HG02973 (cell line): Measurements from ENCODE around the gene OTOA.
"Not testable (repeated sequence)": the region's sequence is repeated elsewhere in the genome, so short reads cannot be mapped to it uniquely, and the experiment has no call there.

ENCODE experiments used
- ATAC-seq: cut with Tn5 transposase; IDR thresholded peaks from one replicate; pipeline ENCODE4 v1.9.1; 2021; ENCODE audit warnings: moderate library complexity; ENCODE audit not compliant: unreplicated experiment

The OTOA gene

DNA sequence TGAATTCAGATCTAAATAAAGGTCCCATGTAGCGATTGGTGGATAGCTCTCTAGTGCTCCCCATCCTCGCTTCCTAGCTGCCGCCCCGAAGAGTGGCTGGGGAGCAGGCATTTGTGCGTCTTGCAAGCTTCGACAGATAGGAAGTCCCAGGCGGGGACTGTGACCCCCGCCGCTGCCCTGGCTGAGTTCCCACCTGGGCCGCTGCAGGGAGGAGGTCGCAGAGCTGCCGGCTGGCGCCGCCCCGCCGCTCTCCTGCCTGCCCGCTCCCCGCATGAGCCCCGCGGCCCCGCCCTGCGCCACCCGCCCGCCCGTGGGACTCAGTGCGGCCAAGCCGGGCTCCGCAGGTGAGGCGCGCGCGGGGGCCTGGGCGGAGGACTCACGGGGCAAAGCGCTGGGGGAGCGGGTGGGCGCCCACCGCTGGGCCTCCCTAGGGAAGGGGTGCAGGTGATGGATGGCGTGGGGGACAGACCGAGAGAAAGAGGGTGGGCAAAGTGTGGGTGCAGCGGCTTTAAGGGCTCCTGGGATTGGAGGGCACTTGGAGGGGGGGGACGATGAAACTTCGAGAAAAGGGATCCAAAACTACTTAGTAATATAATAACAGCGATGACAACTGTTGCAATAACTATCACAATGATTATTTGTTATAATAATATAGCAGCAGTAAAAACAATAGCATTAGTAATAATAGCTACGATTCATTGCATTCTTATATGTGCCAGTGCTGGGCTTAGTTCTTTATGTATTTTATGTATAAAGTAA lies at the start of gene OTOA:
Gene OTOA (plus strand): TSS at position 80 of the 759 bp plus-strand sequence. CDS start 14,547 bp downstream, outside the sequence.
- ATAC-seq, result no peak

DNA sequence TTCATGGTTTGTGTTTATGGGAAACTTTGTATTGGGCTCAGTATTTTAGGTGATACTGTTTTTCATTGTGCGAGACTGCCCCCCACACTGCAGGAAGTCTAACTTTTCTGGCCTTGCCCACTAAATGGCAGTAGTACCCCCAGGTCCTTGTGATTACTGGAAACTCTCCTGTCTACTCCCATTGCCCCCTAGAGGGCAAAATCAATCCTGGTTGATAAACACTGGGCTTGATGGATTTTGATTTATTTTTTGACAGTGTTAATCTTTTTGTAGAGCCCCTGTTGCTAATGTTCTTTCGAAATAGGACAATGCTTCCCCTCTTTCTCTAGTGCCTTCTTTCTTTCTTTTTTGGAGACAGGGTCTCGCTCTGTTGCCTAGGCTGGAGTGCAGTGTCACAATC lies 48.9 kb upstream of the OTOA start:
- ATAC-seq, result no peak

DNA sequence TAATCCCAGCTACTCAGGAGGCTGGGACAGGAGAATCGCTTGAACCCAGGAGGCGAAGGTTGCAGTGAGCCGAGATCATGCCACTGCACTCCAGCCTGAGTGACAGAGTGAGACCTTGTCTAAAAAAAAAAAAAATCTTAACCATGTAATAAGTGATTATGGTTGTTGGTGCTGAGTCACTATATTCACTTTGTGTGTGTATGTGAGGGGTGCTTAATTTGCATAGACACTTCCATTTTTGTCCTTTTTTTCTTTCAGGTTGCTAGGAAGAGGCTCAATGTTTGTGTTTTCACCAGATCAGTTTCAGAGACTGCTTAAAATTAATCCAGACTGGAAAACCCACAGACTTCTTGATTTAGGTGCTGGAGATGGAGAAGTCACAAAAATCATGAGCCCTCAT lies 46.2 kb upstream of the OTOA start:
- ATAC-seq, result no peak

DNA sequence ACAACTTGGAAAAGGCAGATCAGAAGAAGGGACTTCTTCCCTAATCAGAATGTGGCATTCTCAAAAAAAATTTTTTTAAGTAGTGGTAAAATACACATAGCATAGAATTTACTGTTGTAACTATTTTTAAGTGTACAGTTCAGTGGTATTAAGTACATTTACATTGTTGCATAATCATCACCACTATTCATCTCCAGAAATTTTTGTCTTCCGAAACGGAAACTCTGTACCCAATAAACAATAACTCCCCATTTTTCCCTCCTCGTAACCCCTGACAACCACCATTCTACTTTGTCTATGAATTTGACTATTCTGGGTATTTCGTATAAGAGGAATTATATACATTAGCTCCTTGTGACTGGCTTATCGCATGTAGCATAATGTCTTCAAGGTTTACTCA lies 45.5 kb upstream of the OTOA start:
- ATAC-seq, result no peak

DNA sequence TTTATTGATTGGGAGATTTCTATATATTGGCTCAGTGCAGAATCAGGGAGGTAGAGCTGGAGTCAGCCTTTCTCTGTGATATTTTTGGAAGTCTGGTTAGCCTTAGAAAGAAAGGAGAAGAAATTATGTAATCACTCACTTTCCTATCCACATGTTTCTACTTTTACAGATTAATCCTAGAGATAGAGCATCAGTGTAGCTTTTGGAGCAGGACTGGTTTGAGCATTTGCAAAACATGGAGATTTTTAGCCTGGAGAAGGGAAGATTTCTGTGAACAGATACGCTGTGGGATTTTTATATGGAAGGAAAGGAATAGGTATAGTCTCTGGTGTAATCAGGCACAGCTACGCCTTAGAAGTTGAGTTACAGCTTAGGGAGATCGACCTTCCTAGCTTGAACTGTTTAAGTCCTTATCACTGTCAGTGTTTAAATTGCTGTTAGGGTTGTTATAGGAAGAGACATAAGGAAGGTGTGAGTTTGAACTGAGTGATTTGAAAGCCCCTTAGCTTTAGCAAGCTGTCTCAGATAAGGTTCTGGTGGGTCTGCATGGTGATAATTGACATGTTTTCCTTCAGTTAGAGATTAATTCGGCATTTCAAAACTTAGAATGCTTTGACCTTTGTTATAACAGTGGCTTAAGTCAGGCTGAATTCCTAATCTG lies 43.9 kb upstream of the OTOA start:
- ATAC-seq, result no peak

DNA sequence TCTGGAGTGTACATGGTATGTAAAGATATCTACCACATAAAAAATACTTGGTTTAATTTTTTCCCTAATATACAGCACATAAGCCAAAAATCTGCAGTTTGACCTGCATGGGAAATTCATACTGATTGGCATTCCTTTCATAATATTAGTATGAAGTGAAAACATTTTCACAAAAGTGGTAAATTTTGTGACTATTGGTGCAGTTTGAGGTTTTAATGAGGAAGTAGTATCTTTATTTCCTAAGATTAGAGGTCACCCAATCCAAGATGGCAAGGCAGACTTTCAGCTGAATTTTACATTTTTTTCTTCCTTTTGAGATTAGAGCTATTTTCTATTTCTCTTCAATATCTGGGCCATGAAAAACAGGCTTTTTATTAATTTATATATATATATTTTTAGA lies 43.2 kb upstream of the OTOA start:
- ATAC-seq, result no peak

DNA sequence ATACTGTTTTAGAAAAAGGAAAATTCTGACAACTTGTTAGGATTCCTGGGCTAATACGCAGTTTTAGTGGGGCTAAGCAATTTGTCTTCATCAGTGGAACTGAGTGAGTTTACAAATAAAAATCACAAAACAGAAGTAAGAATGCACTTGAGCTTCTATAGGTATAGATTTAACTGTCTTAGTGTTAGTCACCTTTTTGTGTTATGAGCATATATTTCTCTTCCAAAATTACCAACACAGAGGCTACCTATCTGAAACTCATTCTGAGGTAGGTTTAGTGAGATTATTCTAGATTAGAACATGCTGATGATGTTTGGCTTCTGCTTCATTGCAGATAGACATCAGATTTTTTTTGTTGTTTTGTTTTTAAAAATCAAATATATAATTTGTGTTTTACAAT lies 41.2 kb upstream of the OTOA start:
- no peak for ATAC-seq

DNA sequence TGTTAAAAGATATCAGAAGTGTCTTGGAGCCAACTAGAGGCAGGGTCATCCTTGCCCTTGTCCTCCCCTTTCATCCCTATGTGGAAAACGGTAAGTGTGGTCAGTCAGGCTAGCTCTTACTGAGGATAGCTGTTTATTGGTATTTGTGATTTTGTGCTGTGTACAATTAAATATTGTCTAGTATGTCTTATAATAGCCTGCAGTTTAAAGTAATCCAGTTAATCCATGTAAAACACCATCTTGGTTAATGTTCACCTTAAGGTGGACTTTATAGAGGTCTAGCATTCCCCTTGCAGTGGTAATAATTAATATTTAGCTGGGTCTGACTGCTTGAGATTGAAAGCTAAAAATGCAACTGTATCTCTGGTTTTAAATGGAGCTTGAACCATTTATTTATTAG lies 38.7 kb upstream of the OTOA start:
- no peak for ATAC-seq

DNA sequence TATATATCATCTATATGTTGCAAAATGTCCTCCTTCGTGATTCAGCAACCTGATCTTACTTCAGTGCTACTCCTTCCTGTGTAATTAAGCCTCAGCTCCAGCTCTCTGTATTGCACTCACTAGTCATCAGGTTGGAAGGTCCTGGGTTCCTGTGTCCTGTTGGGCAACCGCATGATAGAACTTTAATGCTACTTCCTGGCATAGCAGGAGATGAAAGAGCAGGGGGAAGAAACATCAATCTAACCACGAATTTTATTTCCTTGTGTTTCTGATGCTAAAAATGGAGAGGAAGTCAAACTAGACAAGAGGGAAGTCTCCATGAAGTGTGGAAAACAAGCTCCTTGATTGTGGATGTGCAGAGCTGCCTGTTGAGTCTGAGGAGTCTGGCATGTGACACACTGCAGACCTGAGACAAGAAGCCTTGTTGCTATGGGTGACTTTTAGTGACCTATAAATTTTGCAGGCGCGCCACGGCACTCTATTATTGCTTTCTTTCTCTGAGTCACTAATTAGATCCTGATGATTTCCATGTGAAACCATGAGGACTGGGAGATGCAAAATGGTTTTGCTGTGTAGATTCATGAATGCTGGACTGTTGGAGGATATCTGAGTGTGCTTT lies 37.0 kb upstream of the OTOA start:
- no peak for ATAC-seq

DNA sequence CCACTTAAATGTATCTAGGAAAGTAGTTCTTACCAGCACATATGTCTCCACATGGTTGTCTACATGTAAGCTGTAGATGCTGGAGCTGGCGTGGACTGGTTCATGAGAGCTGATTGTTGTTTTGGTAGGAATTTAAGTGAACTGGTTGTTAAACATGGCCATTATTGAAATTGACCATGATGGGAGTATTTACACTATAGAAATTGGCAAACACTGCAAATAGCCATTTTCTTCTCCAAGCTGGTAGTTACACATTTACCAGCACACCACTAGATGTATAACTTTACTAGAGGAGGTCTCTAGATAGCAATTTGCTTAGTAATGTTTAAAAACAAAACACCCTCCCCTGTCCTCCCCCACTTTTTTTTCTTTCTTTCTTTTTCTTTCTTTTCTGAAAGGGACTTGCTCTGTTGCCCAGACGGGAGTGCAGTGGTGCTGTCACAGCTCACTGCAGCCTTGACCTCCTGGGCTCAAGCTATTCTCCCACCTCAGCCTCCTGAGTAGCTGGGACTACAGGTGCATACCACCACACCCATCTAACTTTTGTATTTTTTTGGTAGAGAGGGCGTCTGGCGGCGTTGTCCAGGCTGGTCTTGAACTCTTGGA lies 35.5 kb upstream of the OTOA start:
- ATAC-seq, result no peak

DNA sequence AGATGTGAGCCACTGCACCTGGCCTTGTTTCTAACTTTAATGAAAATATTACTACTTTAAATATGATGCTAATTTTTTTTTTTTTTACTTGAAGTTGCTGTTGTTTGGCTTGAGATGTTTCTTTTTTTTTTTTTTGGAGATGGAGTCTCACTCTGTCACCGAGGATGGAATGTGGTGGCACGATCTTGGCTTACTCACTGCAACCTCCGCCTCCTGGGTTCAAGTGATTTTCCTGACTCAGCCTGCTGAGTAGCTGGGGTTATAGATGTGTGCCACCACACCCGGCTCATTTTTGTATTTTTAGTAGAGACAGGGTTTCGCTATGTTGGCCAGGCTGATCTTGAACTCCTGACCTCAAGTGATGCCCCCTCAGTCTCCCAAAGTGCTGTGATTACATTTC lies 35.0 kb upstream of the OTOA start:
- ATAC-seq, result no peak

DNA sequence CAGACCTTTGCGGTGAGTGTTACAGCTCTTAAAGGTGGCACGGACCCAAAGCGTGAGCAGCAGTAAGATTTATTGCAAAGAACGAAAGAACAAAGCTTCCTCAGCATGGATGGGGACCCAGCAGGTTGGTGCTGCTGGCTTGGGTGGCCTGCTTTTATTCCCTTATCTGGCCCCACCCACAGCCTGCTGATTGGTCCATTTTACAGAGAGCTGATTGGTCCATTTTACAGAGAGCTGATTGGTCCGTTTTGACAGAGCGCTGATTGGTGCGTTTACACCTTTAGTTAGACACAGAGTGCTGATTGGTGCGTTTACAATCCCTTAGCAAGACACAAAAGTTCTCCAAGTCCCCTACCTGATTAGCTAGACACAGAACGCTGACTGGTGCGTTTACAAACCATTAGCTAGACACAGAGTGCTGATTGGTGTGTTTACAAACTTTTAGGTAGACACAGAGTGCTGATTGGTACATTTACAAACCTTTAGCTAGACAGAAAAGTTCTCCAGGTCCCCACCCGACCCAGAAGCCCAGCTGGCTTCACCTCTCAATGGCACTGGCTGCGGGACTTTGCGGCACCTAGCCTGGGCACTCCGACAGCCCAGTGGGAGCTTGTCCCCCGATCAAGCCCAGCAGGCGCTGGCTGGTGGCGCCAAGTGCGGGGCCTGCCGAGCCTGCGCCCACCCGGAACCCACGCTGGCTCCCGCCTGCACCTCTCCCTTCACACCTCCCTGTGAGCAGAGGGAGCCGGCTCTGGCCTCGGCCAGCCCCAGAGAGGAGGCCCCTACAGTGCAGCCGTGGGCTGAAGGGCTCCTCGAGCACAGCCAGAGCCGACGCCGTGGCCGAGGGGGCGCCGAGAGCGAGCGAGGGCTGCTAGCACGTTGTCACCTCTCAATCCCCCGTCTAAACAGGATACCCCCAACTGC lies 33.9 kb upstream of the OTOA start:
- ATAC-seq, result not testable (repeated sequence)

DNA sequence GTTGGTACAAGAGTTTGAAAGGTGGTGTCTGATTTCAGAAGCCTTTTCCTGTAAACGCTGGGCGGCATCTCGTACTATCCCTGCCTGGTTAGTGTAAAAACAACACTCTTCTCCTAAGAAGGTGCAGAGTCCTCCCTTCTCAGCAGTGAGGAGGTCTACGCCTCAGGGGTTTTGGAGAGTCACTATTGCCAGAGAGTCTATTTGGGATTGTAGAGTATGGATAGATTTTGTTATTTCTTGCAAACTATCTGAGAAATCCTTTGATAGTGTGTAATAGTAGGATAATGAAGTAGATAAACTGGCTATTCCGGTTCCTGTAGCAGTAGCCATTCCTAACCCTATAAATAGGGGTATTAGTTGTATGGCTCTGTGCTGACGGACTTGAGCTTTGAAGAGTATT lies 32.9 kb upstream of the OTOA start:
- ATAC-seq, result not testable (repeated sequence)

DNA sequence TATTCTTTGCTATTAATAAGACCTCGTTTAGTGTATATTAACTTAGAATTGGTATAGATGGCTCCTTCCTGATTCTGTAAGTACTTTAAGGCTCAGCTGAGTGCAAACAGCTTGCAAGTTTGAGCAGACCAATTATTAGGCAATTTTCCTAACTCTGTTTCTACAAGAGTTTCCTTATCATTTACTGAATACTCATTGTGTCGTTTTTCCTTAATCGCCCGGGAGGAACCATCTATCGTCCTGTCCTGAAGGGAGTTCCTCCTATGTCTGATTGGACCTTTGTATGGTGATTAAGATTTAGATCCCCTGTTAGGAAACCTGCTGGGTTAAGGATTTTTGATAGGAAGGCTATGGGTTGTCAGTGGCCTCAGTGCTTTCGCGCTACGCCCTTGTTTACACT lies 32.4 kb upstream of the OTOA start:
- not testable (repeated sequence) for ATAC-seq

DNA sequence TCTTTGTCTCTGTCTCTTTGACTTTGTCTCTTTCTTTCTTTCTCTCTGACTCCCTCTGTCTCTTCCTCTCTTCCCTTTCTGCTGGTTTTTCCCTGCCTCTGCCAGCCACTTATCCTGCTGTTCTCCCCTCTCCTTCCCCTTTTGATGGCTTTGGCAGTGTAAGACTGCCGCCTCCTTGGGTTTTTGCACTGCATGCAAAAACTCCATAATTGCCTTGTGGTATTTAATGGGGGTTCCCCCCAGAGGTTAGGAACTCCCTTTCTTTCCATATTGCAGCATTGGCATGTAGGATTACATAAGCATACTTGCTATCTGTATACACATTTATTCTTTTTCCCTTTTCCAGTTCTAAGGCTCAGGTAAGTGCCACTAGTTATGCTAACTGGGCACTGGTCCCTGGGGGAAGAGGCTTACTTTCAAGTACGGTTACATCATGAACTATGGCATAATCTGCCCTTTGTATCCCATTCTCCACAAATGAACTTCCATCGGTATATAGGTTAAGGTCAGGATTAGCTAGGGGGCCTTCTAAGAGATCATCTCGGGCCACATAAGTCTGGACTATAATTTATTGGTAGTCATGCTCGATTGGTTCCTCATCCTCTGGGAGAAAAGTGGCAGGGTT lies 31.7 kb upstream of the OTOA start:
- not testable (repeated sequence) for ATAC-seq

DNA sequence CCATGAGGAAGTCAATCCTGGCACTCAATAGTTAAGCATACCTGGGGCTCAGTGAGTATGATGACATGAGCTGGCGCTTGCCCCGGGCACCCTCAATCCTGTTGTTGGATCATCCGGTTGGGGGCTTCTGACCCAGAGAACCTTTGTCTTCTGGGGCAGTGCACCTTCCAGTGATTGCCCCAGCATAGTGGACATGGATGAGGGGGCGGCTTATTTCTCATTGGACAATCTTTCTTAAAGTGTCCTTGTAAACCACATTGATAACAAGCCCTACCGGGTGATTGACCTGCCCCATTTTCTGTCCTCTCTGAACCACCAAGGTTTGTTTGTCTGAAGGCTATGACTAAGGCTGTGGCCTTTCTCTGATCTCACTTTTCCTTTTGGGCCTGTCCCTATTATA lies 29.6 kb upstream of the OTOA start:
- ATAC-seq, result no peak

DNA sequence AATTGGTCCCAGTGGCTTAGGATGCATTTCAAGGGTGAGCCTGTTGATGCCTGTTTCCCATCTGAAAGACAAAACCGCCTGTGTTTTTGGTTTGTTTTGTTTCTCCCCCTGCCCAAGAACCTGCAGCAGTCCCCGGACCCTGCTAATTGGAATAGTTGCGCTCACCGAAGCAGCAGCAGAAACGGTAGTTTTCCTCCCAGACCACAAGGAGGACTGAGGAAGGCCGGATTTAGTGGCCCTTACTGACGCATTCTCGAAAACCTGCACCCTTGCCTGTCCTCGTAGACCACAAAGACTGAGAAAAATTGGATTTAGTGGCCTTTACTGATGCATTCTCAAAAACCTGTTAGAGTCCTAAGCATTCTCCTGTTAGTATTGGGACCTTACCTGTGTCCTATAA lies 28.1 kb upstream of the OTOA start:
- ATAC-seq, result not testable (repeated sequence)

DNA sequence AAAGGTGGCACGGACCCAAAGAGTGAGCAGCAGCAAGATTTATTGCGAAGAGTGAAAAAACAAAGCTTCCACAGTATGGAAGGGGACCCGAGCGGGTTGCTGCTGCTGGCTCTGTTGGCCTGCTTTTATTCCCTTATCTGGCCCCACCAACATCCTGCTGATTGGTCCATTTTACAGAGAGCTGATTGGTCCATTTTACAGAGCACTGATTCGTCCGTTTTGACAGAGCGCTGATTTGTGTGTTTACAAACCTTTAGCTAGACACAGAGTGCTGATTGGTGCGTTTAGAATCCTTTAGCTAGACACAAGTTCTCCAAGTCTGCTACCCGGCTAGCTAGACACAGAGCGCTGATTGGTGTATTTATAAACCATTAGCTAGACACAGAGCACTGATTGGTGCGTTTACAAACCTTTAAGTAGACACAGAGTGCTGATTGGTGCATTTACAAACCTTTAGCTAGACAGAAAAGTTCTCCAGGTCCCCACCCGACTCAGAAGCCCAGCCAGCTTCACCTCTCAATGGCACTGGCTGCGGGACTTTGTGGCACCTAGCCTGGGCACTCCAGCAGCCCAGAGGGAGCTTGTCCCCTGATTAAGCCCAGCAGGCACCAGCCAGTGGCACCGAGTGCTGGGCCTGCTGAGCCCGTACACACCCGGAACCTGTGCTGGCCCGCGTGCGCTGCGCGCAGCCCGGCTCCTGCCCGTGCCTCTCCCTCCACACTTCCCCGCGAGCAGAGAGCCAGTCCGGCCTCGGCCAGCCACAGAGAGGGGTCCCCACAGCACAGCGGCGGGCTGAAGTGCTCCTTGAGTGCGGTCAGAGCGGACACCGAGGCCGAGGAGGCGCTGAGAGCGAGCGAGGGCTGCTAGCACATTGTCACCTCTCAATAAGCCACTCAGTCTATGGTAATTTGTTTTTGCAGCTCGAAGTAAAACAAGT lies 26.5 kb upstream of the OTOA start:
- ATAC-seq, result no peak

DNA sequence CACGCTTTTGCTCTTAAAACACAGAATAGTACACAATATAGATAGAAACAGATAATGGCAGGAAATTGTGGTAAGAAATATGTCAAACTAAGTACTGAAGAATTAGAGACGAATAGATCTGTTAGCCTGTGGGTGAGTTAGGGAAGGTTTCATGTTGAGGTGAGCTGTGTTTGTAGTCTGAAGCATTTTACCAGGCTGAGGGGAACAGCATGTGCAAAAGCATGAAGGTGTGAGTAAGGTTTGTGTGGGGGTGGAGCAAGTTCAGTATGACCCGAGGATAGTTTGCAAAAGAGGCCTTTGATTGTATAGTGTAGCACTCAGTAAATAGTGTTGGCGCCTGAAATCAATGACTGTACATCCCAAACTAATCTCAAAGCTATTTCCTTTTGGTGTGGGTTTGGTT lies 25.2 kb upstream of the OTOA start:
- ATAC-seq, result no peak
